IMR-90 (cell line): ENCODE measurements around the gene ZNF580. TPM values are rescaled to one million over a fixed set of nuclear protein-coding genes. Genes with fewer than 3 reads are reported as not detected.

Experiments used
- ATAC-seq: fragments of 200-7000 bp; cut with Tn5 transposase; 2 replicates; pipeline ENCODE4 v1.9.1; 2020; ENCODE audit warnings: low read depth, mild to moderate bottlenecking, moderate library complexity
- BruUV-seq: library from RNA; stranded (reverse); fragments of 400-500 nt; replicated peaks from 2 replicates; lab custom pipeline; 2021; lab: Mats Ljungman, UMichigan
- CTCF ChIA-PET: fragments of 300-600 bp; formaldehyde crosslinking; extraction: SDS; loops from one replicate; lab custom pipeline; 2021; ENCODE audit warnings: antibody characterized with exemption; lab: Yijun Ruan, JAX
- POLR2A ChIA-PET: fragments of 300-600 bp; sonication (Branson Sonifier 250); formaldehyde crosslinking; loops from one replicate; lab custom pipeline; 2022; ENCODE audit warnings: antibody characterized with exemption; ENCODE audit not compliant: unreplicated experiment; lab: Charles Lee
- DNase-seq: peaks from one replicate; pipeline ENCODE4 v3.0.0; 2013
- H2AFZ ChIP-seq: replicated peaks from 2 replicates; pipeline ENCODE3; 2013; ENCODE audit warnings: low read length, mild to moderate bottlenecking; ENCODE audit not compliant: poor library complexity
- H2AK5ac ChIP-seq: 2 replicates; pipeline ENCODE4 v1.6.1; 2013; ENCODE audit warnings: low read depth, low read length, inconsistent platforms
- H2AK9ac ChIP-seq: replicated peaks from 2 replicates; pipeline ENCODE3; 2013; ENCODE audit warnings: mild to moderate bottlenecking, low read depth, low read length, moderate library complexity; ENCODE audit not compliant: poor library complexity
- H2BK120ac ChIP-seq: 2 replicates; pipeline ENCODE4 v1.6.1; 2013; ENCODE audit warnings: low read depth, low read length, inconsistent platforms
- H2BK15ac ChIP-seq: 3 replicates; pipeline ENCODE4 v1.6.1; 2013; ENCODE audit warnings: low read depth, low read length, inconsistent platforms
- H2BK20ac ChIP-seq: 2 replicates; pipeline ENCODE4 v1.6.1; 2013; ENCODE audit warnings: low read depth, mild to moderate bottlenecking, inconsistent platforms, low read length, moderate library complexity
- H2BK5ac ChIP-seq: 2 replicates; pipeline ENCODE4 v1.6.1; 2013; ENCODE audit warnings: mild to moderate bottlenecking, low read depth, low read length, inconsistent platforms; ENCODE audit not compliant: poor library complexity, severe bottlenecking
- H3K14ac ChIP-seq: replicated peaks from 2 replicates; pipeline ENCODE4 v1.6.1; 2013; ENCODE audit warnings: low read depth, low read length, inconsistent platforms
- H3K18ac ChIP-seq: 2 replicates; pipeline ENCODE4 v1.6.1; 2013; ENCODE audit warnings: low read depth, low read length, control low read depth
- H3K23ac ChIP-seq: 2 replicates; pipeline ENCODE4 v1.6.1; 2013; ENCODE audit warnings: low read depth, low read length, inconsistent platforms
- H3K27ac ChIP-seq: 2 replicates; pipeline ENCODE4 v1.5.1; 2013; ENCODE audit warnings: mild to moderate bottlenecking, control low read depth, low read length; ENCODE audit not compliant: insufficient read depth
- H3K27me3 ChIP-seq: 2 replicates; pipeline ENCODE4 v1.6.1; 2013; ENCODE audit warnings: low read length; ENCODE audit not compliant: control insufficient read depth, insufficient read depth
- H3K36me3 ChIP-seq: 2 replicates; pipeline ENCODE4 v1.6.1; 2013; ENCODE audit warnings: low read length, mixed read lengths; ENCODE audit not compliant: control insufficient read depth, insufficient read depth
- H3K4ac ChIP-seq: 2 replicates; pipeline ENCODE4 v1.6.1; 2013; ENCODE audit warnings: low read depth, low read length, inconsistent platforms
- H3K4me1 ChIP-seq: 2 replicates; pipeline ENCODE4 v1.6.1; 2013; ENCODE audit warnings: low read length, mixed read lengths; ENCODE audit not compliant: control insufficient read depth, insufficient read depth
- H3K4me2 ChIP-seq: 2 replicates; pipeline ENCODE4 v1.6.1; 2013; ENCODE audit warnings: low read depth, mild to moderate bottlenecking, control low read depth, low read length, moderate library complexity
- H3K4me3 ChIP-seq: 2 replicates; pipeline ENCODE4 v1.5.1; 2013; ENCODE audit warnings: low read depth, mild to moderate bottlenecking, control low read depth, low read length, moderate library complexity; ENCODE audit not compliant: insufficient read depth
- H3K56ac ChIP-seq: 2 replicates; pipeline ENCODE4 v1.6.1; 2013; ENCODE audit warnings: low read length, inconsistent platforms; ENCODE audit not compliant: insufficient read depth; ENCODE audit errors: extremely low read depth
- H3K79me1 ChIP-seq, 2 experiments: 2 replicates each; pipeline ENCODE4 v1.6.1; 2013; ENCODE audit warnings: low read length in 2 of 2, inconsistent platforms in 1 of 2, low read depth in 1 of 2
- H3K9ac ChIP-seq: 2 replicates; pipeline ENCODE4 v1.6.1; 2013; ENCODE audit warnings: low read depth, low read length, control low read depth
- H3K9me1 ChIP-seq: 2 replicates; pipeline ENCODE4 v1.6.1; 2013; ENCODE audit warnings: low read length, inconsistent platforms; ENCODE audit not compliant: insufficient read depth
- H3K9me3 ChIP-seq: 2 replicates; pipeline ENCODE4 v1.6.1; 2013; ENCODE audit warnings: low read length; ENCODE audit not compliant: control insufficient read depth, insufficient read depth
- H4K20me1 ChIP-seq: 2 replicates; pipeline ENCODE4 v1.6.1; 2013; ENCODE audit warnings: low read length, inconsistent platforms; ENCODE audit not compliant: insufficient read depth
- H4K5ac ChIP-seq: 2 replicates; pipeline ENCODE4 v1.6.1; 2013; ENCODE audit warnings: mild to moderate bottlenecking, low read depth, low read length, control low read depth
- H4K8ac ChIP-seq, 2 experiments: 2 replicates each; pipeline ENCODE4 v1.6.1; 2013; ENCODE audit warnings: low read depth in 2 of 2, low read length in 2 of 2, control low read depth in 1 of 2, inconsistent platforms in 1 of 2
- H4K91ac ChIP-seq: 2 replicates; pipeline ENCODE4 v1.6.1; 2013; ENCODE audit warnings: low read depth, low read length, inconsistent platforms; ENCODE audit not compliant: insufficient read depth
- NFE2L2 ChIP-seq: fragments of 150-350 bp; IDR thresholded peaks from 2 replicates; pipeline ENCODE4 v1.6.1; 2016; ENCODE audit warnings: low read depth, mild to moderate bottlenecking, low read length
- RFX5 ChIP-seq: IDR thresholded peaks from 2 replicates; pipeline ENCODE4 v1.8.0; 2012; ENCODE audit warnings: low read depth, mild to moderate bottlenecking, low read length, moderate library complexity
- WGBS, 2 experiments: methylation state at CpG; one replicate each; pipeline versions ENCODE4 v1.1.5 to v1.1.7; 2013; ENCODE audit warnings: missing lambda C conversion rate in 2 of 2; ENCODE audit not compliant: insufficient read length in 1 of 2; ENCODE audit errors: extremely low coverage in 2 of 2; 5-methylcytosine and 5-hydroxymethylcytosine counted together
- dilution Hi-C: fragments of 300-500 bp; cut with HindIII; formaldehyde crosslinking; loops from one replicate; pipeline ENCODE4 v1.14.3; 2018; ENCODE audit warnings: low sequenced_read_pairs; ENCODE audit not compliant: unreplicated experiment
- in situ Hi-C: fragments of 300-500 bp; cut with MboI; formaldehyde crosslinking; loops from 3 replicates; pipeline ENCODE4 v1.14.3; 2019; ENCODE audit warnings: low sequenced_read_pairs, inconsistent platforms, mixed read lengths
- intact Hi-C: fragments of 100-400 bp; cut with micrococcal nuclease; formaldehyde crosslinking; loops from 2 replicates; pipeline ENCODE4 v1.10.0; 2022
- polyA plus RNA-seq, 3 experiments: library from polyadenylated mRNA; depleted of rRNA; stranded (reverse); fragments of >200 nt; gene quantifications; 2 replicates each; pipeline ENCODE4 v1.2.3, GENCODE V29; 2012; ENCODE audit warnings: low replicate concordance in 1 of 3
- total RNA-seq: library from RNA; depleted of rRNA; stranded (reverse); fragments of >200 nt; gene quantifications from 2 replicates; pipeline ENCODE4 v1.2.3, GENCODE V29; 2012

ZNF580 gene
- total and polyA plus RNA-seq, 2 of the 4 experiments (the other 2 are of a cell fraction) = 1.4 to 36.9 TPM

- no peak overlapping the region for H2BK5ac ChIP-seq
- no peak overlapping the region for H2AK5ac ChIP-seq
- H4K8ac ChIP-seq = no peak overlapping the region; a peak in 1 of 4 replicates
- no peaks in the 10 kb centered on the region for H3K27me3 ChIP-seq
- H3K9me1 ChIP-seq = peaks cover 8% of the 10 kb centered on the region; the same call in 1 of the 2 replicates
- no peak overlapping the region for H4K91ac ChIP-seq
- no peak overlapping the region for H2AFZ ChIP-seq
- no peak overlapping the region for H3K56ac ChIP-seq
- no peak overlapping the region for H3K14ac ChIP-seq
- H3K79me1 ChIP-seq = peaks cover 27 to 49% of the 10 kb centered on the region in 2 experiments
- no TSS peak for BruUV-seq
- peaks cover 9% of the 10 kb centered on the region for H3K4me1 ChIP-seq
- 84 to 100% methylated on average over 2 to 10 of the region's 22 CpGs for WGBS, 2 experiments
- H3K36me3 ChIP-seq = peaks cover 2% of the 10 kb centered on the region; the same call in 1 of the 2 replicates
- intact Hi-C loops (no loop called here), in situ Hi-C loops (no loop called here), dilution Hi-C loops (no loop called here)
- no peak overlapping the region for H3K9ac ChIP-seq
- no peak overlapping the region for H3K4ac ChIP-seq
- no peak overlapping the region for H2BK15ac ChIP-seq
- H2BK20ac ChIP-seq = no peak overlapping the region
- H4K5ac ChIP-seq = no peak overlapping the region
- no peak overlapping the region for H3K18ac ChIP-seq
- H3K23ac ChIP-seq = no peak overlapping the region
- POLR2A ChIA-PET = no interaction called here
- H3K4me3 ChIP-seq = no peak overlapping the region
- H2BK120ac ChIP-seq = no peak overlapping the region
- H3K4me2 ChIP-seq = no peak overlapping the region
- TF ChIP-seq NFE2L2 = no peak
- TF ChIP-seq RFX5 = no peak
- CTCF ChIA-PET = no interaction called here
- DNase-seq (no peak), ATAC-seq (no peak)
- no peak overlapping the region for H3K27ac ChIP-seq
- H3K9me3 ChIP-seq = no peaks in the 10 kb centered on the region
- H4K20me1 ChIP-seq = peaks cover 24% of the 10 kb centered on the region; the same call in 1 of the 2 replicates
- H2AK9ac ChIP-seq = peak overlapping the region; percentile 81
Observed at GRCh38 chr19:55603581-55604292, 37.1 kb upstream of the ZNF580 start.
